ENCODE results near the gene SNX13.
A peak's percentile ranks its signal among the peaks of the same experiment; 100 is the strongest.

The SNX13 gene

DNA sequence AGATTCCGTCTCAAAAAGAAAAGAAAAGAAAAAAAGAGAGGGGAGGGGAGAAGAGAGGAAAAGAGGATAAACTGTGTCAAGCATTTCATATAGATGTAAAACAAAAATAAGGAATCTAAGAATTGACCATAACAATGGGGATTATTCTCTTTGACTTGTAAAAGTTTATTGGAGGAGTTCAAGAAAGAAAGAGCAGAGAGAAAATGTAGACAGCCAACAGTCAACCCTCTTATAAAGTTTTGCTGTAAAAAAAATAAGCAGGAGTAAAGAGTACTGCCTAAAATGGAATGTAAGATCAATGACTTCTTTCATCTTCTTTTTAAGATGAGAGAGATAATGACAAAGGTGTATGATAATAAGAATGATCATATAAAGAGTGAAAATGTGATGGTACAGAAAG, 87.9 kb downstream of the SNX13 start:
- no peak for DNase-seq (ENCODE audit: low spot score)
- no peak for TF ChIP-seq CTCF (IDR thresholded peaks at IDR 0.05; ENCODE audit: poor library complexity, severe bottlenecking)

DNA sequence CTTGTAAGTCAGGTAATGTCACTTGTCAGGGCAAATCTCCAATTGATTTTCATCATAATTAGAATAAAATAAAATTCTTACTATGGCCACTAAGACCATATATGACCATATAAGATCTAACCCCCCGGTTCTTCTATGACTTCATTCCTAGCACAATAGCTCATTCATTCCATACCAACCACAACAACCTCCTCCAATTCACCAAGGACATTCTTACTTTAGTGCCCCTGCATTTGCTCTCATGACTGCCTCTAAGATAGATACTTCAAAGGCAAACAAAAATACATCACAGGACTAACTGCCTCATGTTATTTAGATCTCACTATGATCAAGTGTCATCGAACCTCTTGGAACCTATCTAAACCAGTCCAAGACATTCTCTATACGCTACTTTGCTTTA, 90.8 kb downstream of the SNX13 start:
- TF ChIP-seq CTCF (IDR thresholded peaks at IDR 0.05; ENCODE audit: poor library complexity, severe bottlenecking) = no peak
- ATAC-seq (ENCODE audit: low read depth) (no peak), DNase-seq (ENCODE audit: low spot score) (no peak)
- Histone ChIP-seq H3K27ac (ENCODE audit: poor library complexity, severe bottlenecking) (no peak overlapping the region), H3K4me1 (ENCODE audit: insufficient read depth, poor library complexity, severe bottlenecking) (peaks cover 7% of the 10 kb centered on the region), H3K9me3 (ENCODE audit: severe bottlenecking) (no peaks in the 10 kb centered on the region), H3K27me3 (ENCODE audit: insufficient read depth, poor library complexity, severe bottlenecking) (no peaks in the 10 kb centered on the region), H3K4me3 (ENCODE audit: severe bottlenecking) (no peak overlapping the region), H3K36me3 (ENCODE audit: low read depth) (peaks cover 6% of the 10 kb centered on the region)

More for the DNA sequence above, 87.9 kb downstream of the SNX13 start:
- H3K9me3 ChIP-seq (ENCODE audit: severe bottlenecking) = no peaks in the 10 kb centered on the region
- ATAC-seq (ENCODE audit: low read depth) = no peak
- H3K27me3 ChIP-seq (ENCODE audit: insufficient read depth, poor library complexity, severe bottlenecking) = no peaks in the 10 kb centered on the region
- H3K4me3 ChIP-seq (ENCODE audit: severe bottlenecking) = no peak overlapping the region
- peaks cover 11% of the 10 kb centered on the region for H3K36me3 ChIP-seq (ENCODE audit: low read depth)
- H3K4me1 ChIP-seq (ENCODE audit: insufficient read depth, poor library complexity, severe bottlenecking) = no peaks in the 10 kb centered on the region
- no peak overlapping the region for H3K27ac ChIP-seq (ENCODE audit: poor library complexity, severe bottlenecking)

DNA sequence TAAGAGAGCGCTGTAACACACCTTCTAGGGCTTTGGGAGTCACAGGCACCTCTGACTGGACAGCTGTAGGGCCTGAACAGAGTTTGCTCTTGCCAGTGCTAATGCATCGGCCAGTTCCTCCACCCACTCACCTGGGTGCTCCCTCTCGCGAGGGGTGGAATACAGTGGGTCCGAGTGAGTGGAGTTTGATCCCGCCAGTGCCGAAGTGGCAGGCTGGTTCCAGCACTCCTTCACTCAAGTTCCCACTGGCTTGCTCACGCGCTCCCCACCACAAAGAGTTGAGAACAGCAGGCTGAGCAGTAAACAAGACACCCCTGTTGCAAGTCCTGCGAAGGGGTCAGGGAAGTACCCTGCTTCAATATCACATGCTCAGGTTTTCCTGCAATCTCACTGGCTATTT, 91.8 kb downstream of the SNX13 start:
- ATAC-seq (ENCODE audit: low read depth) (no peak), DNase-seq (ENCODE audit: low spot score) (no peak)
- Histone ChIP-seq H3K27me3 (ENCODE audit: insufficient read depth, poor library complexity, severe bottlenecking) (no peaks in the 10 kb centered on the region), H3K36me3 (ENCODE audit: low read depth) (peaks cover 15% of the 10 kb centered on the region), H3K9me3 (ENCODE audit: severe bottlenecking) (no peaks in the 10 kb centered on the region), H3K27ac (ENCODE audit: poor library complexity, severe bottlenecking) (no peak overlapping the region), H3K4me1 (ENCODE audit: insufficient read depth, poor library complexity, severe bottlenecking) (peaks cover 16% of the 10 kb centered on the region), H3K4me3 (ENCODE audit: severe bottlenecking) (no peak overlapping the region)
- no peak for TF ChIP-seq CTCF (IDR thresholded peaks at IDR 0.05; ENCODE audit: poor library complexity, severe bottlenecking)

DNA sequence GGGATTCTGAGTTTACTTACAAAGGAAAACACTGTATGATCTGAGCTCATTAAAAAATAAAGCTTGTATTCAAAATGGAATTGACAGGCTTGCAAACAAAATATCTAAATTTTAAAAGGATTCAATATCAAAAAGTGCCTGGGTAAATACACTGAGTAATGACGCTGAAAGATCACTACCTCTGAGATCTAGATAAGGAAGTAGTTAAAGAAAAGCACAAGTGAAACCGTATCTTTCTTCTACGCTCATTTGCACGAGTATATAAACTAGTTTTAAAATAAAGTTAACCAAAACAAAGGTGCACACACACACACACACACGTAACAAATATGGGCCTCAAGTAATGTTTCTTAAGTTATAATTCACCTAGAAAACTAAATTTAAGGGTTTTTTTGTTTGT, 93.4 kb downstream of the SNX13 start:
- Histone ChIP-seq H3K9me3 (ENCODE audit: severe bottlenecking) (no peaks in the 10 kb centered on the region), H3K36me3 (ENCODE audit: low read depth) (peaks cover 28% of the 10 kb centered on the region), H3K27ac (ENCODE audit: poor library complexity, severe bottlenecking) (no peak overlapping the region), H3K4me1 (ENCODE audit: insufficient read depth, poor library complexity, severe bottlenecking) (peaks cover 16% of the 10 kb centered on the region), H3K27me3 (ENCODE audit: insufficient read depth, poor library complexity, severe bottlenecking) (no peaks in the 10 kb centered on the region), H3K4me3 (ENCODE audit: severe bottlenecking) (no peak overlapping the region)
- ATAC-seq (ENCODE audit: low read depth) (no peak), DNase-seq (ENCODE audit: low spot score) (no peak)
- no peak for TF ChIP-seq CTCF (IDR thresholded peaks at IDR 0.05; ENCODE audit: poor library complexity, severe bottlenecking)

DNA sequence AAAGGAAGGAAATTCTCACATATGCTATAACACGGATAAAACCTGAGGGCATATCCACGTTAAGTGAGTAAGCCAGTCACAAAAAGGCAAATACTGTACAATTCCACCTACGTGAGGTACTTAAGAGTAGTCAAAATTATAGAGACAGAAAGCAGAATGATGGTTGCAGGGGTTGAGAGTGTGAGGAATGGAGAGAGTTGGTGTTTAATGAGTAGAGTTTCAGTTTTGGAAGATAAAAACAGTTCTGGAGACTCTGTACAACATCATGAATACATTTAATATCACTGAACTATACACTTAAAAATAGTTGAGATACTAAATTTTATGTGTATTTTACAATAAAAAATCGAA, 95.1 kb downstream of the SNX13 start:
- Histone ChIP-seq H3K4me1 (ENCODE audit: insufficient read depth, poor library complexity, severe bottlenecking) (peaks cover 16% of the 10 kb centered on the region), H3K4me3 (ENCODE audit: severe bottlenecking) (no peak overlapping the region), H3K36me3 (ENCODE audit: low read depth) (peaks cover 28% of the 10 kb centered on the region), H3K27me3 (ENCODE audit: insufficient read depth, poor library complexity, severe bottlenecking) (no peaks in the 10 kb centered on the region), H3K9me3 (ENCODE audit: severe bottlenecking) (no peaks in the 10 kb centered on the region), H3K27ac (ENCODE audit: poor library complexity, severe bottlenecking) (peak overlapping the region; percentile 55)
- no peak for TF ChIP-seq CTCF (IDR thresholded peaks at IDR 0.05; ENCODE audit: poor library complexity, severe bottlenecking)
- ATAC-seq (ENCODE audit: low read depth) (peak; percentile 36; the same call in 1 of the 3 replicates), DNase-seq (ENCODE audit: low spot score) (no peak)
